GM12864 (cell line): ENCODE measurements around the gene RBPMS2.

Experiments used
- DNase-seq: peaks from one replicate; pipeline ENCODE4 v3.0.0-alpha.2; 2011; ENCODE audit warnings: low read depth
- H3K4me3 ChIP-seq: 2 replicates; pipeline ENCODE4 v1.5.1; 2011; ENCODE audit warnings: mild to moderate bottlenecking, low read depth, low read length, control low read depth
- TF ChIP-seq, protein P1 (sequence below): IDR thresholded peaks from 2 replicates; pipeline ENCODE4 v1.5.1; 2011; ENCODE audit warnings: low read depth, mild to moderate bottlenecking, moderate library complexity, low read length, control low read depth, inconsistent platforms; ENCODE audit errors: missing control alignments

Gene RBPMS2

DNA sequence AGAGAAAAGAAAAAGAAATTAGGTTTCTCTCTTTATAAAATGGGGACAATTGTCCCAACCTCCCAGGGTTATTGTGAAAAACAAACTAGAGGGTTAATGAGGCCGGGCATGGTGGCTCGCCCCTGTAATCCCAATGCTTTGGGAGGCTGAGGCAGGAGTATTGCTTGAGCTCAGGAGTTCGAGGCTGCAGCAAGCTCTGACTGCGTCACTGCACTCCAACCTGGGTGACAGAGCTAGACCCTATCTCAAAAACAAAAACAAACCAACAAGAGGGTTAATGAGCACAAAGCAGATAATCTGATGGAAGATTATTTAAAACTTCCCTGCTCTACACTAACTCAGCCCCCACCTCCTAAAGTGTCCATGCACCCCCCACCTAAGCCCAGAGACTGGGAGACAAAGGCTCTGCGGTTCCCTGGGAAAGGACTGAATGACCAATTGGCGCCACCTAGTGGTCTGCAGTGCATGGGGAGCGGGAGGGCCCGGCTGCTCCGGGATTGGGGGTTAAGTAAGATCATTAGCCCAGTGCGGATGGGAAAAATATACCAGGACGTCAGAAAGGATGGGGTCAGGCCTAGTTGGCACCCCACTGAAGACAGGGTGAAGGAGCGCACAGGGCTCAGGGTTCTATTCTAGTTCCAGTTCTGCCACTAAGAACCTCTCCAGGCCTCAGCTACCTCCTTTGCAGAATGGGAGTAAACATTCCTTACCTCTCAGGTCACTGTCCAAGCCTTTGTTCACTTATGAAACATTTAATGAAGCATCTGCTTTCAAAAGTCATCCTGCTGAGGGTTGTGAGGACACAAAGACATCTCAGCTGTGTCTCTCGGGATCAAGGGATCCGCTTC, 34.5 kb upstream of the RBPMS2 start:
- DNase-seq = no peak
- H3K4me3 ChIP-seq = no peak overlapping the region
- TF ChIP-seq, protein P1, sequence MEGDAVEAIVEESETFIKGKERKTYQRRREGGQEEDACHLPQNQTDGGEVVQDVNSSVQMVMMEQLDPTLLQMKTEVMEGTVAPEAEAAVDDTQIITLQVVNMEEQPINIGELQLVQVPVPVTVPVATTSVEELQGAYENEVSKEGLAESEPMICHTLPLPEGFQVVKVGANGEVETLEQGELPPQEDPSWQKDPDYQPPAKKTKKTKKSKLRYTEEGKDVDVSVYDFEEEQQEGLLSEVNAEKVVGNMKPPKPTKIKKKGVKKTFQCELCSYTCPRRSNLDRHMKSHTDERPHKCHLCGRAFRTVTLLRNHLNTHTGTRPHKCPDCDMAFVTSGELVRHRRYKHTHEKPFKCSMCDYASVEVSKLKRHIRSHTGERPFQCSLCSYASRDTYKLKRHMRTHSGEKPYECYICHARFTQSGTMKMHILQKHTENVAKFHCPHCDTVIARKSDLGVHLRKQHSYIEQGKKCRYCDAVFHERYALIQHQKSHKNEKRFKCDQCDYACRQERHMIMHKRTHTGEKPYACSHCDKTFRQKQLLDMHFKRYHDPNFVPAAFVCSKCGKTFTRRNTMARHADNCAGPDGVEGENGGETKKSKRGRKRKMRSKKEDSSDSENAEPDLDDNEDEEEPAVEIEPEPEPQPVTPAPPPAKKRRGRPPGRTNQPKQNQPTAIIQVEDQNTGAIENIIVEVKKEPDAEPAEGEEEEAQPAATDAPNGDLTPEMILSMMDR = peak; percentile 90

DNA sequence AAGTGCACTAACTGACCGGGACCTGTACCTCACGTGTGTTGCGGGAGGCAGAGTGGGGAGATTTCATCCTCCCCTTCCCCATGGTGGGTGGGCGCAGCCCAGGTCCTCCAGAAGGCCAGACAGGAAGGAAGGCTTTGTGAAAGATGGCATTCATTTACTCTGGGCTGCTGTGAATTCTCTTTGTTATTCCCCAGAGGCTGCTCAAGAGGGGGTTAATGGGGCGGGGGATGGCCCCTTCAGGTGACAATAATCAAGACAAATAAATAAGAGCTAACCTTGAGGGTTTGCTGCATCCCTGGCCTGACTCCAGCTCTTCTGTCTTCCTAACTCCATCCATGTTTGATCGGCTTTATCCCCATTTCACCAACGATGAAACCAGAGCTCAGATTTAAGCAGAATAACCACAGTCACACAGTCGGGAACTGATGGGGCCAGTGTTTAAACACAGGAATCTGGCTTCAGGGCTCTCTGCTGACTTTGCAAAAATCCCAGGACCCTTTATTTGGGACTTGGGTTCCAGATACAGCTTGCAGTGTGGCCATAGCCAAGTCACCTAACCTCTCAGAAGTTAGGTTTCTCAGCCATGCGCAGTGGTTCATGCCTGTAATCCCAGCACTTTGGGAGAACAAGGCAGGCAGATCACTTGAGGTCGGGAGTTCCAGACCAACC, 33.5 kb upstream of the RBPMS2 start:
- no peak for DNase-seq
- H3K4me3 ChIP-seq = no peak overlapping the region
- TF ChIP-seq, protein P1 = no peak

DNA sequence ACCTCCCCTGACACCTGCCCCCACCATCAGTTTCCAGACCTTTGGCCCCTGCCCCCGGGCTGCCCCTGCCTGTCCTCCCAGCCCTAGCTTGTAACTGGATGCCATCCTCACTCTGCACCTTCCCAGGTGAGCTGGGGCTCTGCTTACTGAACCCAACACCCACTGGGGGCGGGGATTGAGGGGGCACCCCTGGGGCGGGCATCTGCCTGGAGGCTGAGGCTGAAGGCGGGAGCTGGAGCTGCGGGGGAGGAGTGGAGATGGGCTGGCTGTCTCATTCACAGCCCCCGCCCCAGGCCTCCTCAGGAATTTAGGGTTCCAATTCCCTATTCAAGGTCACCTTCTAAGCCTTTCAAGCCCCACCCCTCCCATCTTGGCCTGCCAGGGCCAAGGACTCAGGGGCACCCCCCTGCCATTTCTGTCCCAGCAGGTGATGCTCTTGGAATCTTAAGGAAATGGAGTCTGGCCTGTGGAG, 32.4 kb upstream of the RBPMS2 start:
- no peak overlapping the region for H3K4me3 ChIP-seq
- TF ChIP-seq, protein P1 = no peak
- no peak for DNase-seq

DNA sequence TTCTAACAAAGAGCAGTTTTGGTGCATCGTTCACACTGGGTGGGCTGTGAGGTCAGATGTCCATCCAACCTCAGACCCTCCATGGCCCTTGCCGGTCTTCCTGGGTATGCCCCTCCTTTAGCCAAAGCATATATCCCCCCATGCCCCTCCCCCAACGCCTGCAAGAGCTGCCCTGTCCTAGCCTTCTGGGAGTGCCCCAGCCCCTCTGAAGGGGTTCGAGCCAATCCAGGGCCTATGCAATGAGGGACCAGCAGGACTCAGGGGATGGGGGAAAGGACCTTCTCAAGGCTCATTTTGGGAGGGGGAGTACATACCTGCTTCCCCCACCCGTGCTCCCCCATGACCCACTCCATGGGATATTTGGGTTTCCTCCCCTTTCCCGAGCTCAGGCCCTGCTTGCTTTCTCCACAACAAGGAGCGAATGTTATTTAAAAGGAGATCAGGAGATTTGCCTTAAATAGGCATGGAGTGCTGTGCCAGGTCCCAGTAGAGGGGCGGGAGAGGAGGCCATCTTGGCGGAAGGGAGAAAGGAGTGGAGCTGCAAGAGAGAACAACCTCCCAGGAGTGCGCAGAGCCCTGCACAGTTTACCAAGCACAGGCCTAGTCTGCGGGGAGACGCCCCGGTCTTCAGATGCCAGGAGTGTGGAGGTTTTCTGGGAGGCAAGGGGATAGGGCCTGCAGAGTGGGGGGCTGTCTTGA, 31.8 kb upstream of the RBPMS2 start:
- H3K4me3 ChIP-seq = no peak overlapping the region
- TF ChIP-seq, protein P1 = no peak
- DNase-seq = no peak

DNA sequence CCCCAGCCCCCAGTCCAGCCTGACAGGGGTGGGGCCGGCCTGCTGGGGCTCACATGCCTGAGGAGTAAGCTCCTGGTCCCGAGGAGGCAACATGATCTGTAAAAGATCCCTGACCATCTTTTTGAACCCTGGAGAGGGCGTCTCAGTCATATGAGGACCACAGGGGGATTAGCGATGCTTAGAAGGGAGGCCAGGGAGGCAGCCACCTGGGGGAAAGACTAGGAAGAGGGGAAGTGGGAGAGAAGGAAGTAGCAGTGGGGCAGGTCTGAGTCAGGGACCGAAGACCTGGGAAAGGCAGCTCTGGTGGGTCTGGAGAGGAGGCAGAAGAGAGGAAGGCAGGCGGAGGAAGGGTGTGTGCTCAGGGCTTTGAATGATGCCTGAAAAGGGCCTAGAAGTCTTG, 31.1 kb upstream of the RBPMS2 start:
- DNase-seq = no peak
- H3K4me3 ChIP-seq = no peak overlapping the region
- TF ChIP-seq, protein P1 = no peak

DNA sequence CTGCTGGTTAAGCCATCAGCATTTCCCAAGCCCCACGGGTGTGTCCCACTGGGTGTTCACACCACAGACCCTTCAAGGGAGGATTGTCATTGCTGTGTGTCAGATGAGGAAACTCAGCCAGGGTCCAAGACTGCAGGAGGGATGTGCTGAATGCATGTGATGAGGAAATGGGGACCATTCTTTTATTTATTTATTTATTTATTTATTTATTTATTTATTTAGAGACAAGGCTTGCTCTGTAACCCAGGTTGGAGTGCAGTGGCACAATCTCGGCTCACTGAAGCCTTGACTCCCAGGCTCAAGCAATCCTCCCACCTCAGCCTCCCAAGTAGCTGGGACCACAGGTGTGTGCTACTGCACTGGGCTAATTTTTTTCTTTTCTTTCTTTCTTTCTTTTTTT, 29.2 kb upstream of the RBPMS2 start:
- no peak for DNase-seq
- H3K4me3 ChIP-seq = no peak overlapping the region
- TF ChIP-seq, protein P1 = no peak
